Upper lobe of left lung (tissue), 6 donors: ENCODE measurements around the gene SLBP. TPM values are rescaled to one million over a fixed set of nuclear protein-coding genes. Genes with fewer than 3 reads are reported as not detected.

ENCODE experiments used
- ATAC-seq, 2 donors: fragments of 200-7000 bp; cut with Tn5 transposase; one replicate each; pipeline ENCODE4 v1.9.1; 2022; ENCODE audit warnings: mild to moderate bottlenecking in 2 of 2, moderate library complexity in 2 of 2; ENCODE audit not compliant: low FRiP score in 2 of 2
- DNase-seq, 2 donors: peaks; one replicate each; pipeline ENCODE4 v3.0.0-alpha.2; 2019 to 2020
- H3K27ac ChIP-seq, 4 donors: fragments of 200-600 bp; sonication (generic); one replicate each; pipeline ENCODE4 v1.5.1; 2016 to 2019
- H3K27me3 ChIP-seq, 4 donors: fragments of 200-600 bp; sonication (generic); one replicate each; pipeline ENCODE4 v1.5.1; 2017 to 2019
- H3K36me3 ChIP-seq, 4 donors: fragments of 200-600 bp; sonication (generic); one replicate each; pipeline ENCODE4 v1.5.1; 2016 to 2019
- H3K4me1 ChIP-seq, 4 donors: fragments of 200-600 bp; sonication (generic); one replicate each; pipeline ENCODE4 v1.5.1; 2018 to 2019
- H3K4me3 ChIP-seq, 4 donors: fragments of 200-600 bp; sonication (generic); one replicate each; pipeline ENCODE4 v1.5.1; 2017 to 2019; ENCODE audit warnings: mild to moderate bottlenecking in 2 of 4, moderate library complexity in 1 of 4
- H3K9me3 ChIP-seq, 4 donors: fragments of 200-600 bp; sonication (generic); one replicate each; pipeline ENCODE4 v1.5.1; 2018 to 2019
- CTCF ChIP-seq, 6 experiments: fragments of 450-650 bp in 4 of 6; fragments of 200-600 bp in 2 of 6; sonication (generic) in 2 of 6; IDR thresholded peaks; one replicate each; pipeline ENCODE4 v1.5.1; 2016 to 2019; ENCODE audit warnings: antibody characterized with exemption in 6 of 6
- EP300 ChIP-seq, 4 donors: sonication (generic); formaldehyde crosslinking; IDR thresholded peaks; one replicate each; pipeline ENCODE4 v1.5.1; 2017; ENCODE audit warnings: antibody characterized with exemption in 4 of 4, control low read depth in 2 of 4
- POLR2A ChIP-seq, 4 donors: fragments of 450-650 bp; IDR thresholded peaks; one replicate each; pipeline ENCODE4 v1.5.1; 2016 to 2017; ENCODE audit warnings: antibody characterized with exemption in 4 of 4, mild to moderate bottlenecking in 2 of 4
- POLR2AphosphoS5 ChIP-seq, 2 donors: sonication (generic); formaldehyde crosslinking; IDR thresholded peaks; one replicate each; pipeline ENCODE4 v1.5.1; 2017; ENCODE audit warnings: antibody characterized with exemption in 2 of 2
- WGBS, 2 donors: methylation state at CpG; one replicate each; pipeline ENCODE4 v1.1.5; 2017 to 2018; 5-methylcytosine and 5-hydroxymethylcytosine counted together
- total RNA-seq, 6 donors: library from RNA; depleted of rRNA in 4 of 6; stranded (reverse); fragments of >200 nt in 4 of 6; gene quantifications; one replicate each; pipeline versions ENCODE4 v1.1.0 to v1.2.1, GENCODE V29; 2016 to 2021
- donor health status: DM: no; HTN: no; CAD: no; lungs with moderate emphysema.
- donor health status: DM: no; HTN: yes; CAD: no; lungs with severe emphysema.

Gene SLBP
- total RNA-seq, 6 donors from 2014 or later = 33.0 to 51.1 (median 38.0) TPM

- WGBS, 2 donors = 81 to 86% methylated on average over 1 to 15 of the region's 19 CpGs
- Histone ChIP-seq H3K4me1 (peaks cover 27 to 39% (median 29%) of the 10 kb centered on the region in 4 donors), H3K36me3 (no peaks in the 10 kb centered on the region), H3K27ac (peak overlapping the region; percentile 12 to 79 (median 62)), H3K27me3 (no peaks in the 10 kb centered on the region), H3K4me3 (no peak overlapping the region), H3K9me3 (no peaks in the 10 kb centered on the region)
- peak in 1 of 2 donors; percentile 50 for DNase-seq
- ATAC-seq = no peak
- no peak for TF ChIP-seq POLR2A (IDR thresholded peaks at IDR 0.05)
- no peak for TF ChIP-seq CTCF (IDR thresholded peaks at IDR 0.05)
These were observed 47.2 kb upstream of the SLBP start for GRCh38 chr4:1759170-1759817.

DNA sequence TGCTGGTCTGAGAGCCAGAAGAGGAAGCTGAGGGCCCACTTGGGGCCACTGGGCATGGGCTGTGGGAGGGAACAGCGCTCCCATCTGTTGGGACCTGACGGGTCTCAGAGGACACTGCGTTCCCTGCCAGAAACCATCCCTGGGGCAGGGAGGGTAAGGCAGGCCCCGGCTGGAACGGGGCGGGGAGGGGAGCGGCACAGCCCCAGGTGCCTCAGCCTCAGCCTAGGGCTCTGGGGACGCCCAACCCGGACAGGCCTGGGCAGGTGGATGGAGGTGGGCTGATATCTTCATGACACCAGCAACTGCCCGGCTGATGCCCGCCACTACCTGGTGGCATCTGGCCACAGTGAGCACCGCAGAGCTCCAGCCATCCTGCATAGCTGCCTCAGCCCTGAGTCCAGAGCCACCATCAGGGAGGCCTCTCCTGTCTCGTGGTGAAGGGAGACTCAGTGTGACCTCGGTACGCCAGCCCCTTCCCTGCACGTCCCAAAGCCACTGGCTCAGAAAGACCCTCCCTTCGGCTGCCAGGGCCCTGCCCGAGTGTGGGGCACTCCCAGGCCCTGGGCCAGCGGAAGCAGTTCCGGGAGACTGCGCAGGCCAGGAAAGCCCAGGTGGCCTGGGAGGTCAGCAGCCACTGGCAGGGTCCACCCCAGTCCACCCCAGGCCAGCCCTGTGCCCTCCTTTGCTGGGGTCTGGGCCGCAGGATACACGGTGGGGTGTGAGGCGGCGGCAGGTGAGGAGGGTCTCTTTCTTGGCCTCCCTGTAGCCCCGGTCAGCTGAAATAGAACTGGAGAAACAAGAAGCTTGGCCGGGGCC, 46.4 kb upstream of the SLBP start:
- peak overlapping the region; percentile 12 to 79 (median 62) for H3K27ac ChIP-seq
- H3K4me1 ChIP-seq = peaks cover 23 to 36% (median 24%) of the 10 kb centered on the region in 4 donors
- ATAC-seq (no peak), DNase-seq (peak in 1 of 2 donors; percentile 63)
- H3K9me3 ChIP-seq = no peaks in the 10 kb centered on the region
- no peaks in the 10 kb centered on the region for H3K27me3 ChIP-seq
- WGBS, 2 donors = 85 to 93% methylated on average over 8 to 23 of the region's 27 CpGs
- H3K36me3 ChIP-seq = no peaks in the 10 kb centered on the region
- TF ChIP-seq POLR2AphosphoS5 (IDR thresholded peaks at IDR 0.05) = no peak
- no peak for TF ChIP-seq POLR2A (IDR thresholded peaks at IDR 0.05)
- no peak for TF ChIP-seq CTCF (IDR thresholded peaks at IDR 0.05)
- no peak for TF ChIP-seq EP300 (IDR thresholded peaks at IDR 0.05)
- no peak overlapping the region for H3K4me3 ChIP-seq

DNA sequence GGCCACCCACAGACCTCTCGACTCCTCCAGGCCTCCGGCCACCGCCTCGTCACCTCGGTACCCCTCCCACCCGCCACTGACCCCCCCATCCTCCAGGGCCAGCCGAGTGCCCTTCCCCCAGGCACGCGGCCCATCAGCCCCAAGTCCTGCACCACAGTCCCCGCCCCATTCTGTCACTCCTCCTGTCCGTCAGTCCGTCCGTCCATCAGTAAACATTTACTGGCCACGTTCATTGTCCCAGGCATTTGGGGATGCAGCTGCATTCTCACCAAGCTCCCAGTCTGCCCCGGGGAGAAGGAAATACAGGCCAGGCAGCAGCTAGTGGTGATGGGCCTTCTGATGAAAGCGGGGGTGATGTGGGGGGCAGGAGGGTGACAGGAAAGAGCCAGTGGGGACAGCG, 45.7 kb upstream of the SLBP start:
- ATAC-seq (no peak), DNase-seq (no peak)
- Histone ChIP-seq H3K4me3 (no peak overlapping the region), H3K27me3 (no peaks in the 10 kb centered on the region), H3K4me1 (peaks cover 19 to 36% (median 25%) of the 10 kb centered on the region in 4 donors), H3K9me3 (no peaks in the 10 kb centered on the region), H3K36me3 (no peaks in the 10 kb centered on the region), H3K27ac (peak overlapping the region in 2 of 4 donors; percentile 69 to 79)
- 64 to 74% methylated on average over 12 to 14 of the region's 17 CpGs for WGBS, 2 donors
- no peak for TF ChIP-seq EP300 (IDR thresholded peaks at IDR 0.05)
- TF ChIP-seq POLR2A (IDR thresholded peaks at IDR 0.05) = no peak
- TF ChIP-seq POLR2AphosphoS5 (IDR thresholded peaks at IDR 0.05) = no peak
- TF ChIP-seq CTCF (IDR thresholded peaks at IDR 0.05) = no peak

DNA sequence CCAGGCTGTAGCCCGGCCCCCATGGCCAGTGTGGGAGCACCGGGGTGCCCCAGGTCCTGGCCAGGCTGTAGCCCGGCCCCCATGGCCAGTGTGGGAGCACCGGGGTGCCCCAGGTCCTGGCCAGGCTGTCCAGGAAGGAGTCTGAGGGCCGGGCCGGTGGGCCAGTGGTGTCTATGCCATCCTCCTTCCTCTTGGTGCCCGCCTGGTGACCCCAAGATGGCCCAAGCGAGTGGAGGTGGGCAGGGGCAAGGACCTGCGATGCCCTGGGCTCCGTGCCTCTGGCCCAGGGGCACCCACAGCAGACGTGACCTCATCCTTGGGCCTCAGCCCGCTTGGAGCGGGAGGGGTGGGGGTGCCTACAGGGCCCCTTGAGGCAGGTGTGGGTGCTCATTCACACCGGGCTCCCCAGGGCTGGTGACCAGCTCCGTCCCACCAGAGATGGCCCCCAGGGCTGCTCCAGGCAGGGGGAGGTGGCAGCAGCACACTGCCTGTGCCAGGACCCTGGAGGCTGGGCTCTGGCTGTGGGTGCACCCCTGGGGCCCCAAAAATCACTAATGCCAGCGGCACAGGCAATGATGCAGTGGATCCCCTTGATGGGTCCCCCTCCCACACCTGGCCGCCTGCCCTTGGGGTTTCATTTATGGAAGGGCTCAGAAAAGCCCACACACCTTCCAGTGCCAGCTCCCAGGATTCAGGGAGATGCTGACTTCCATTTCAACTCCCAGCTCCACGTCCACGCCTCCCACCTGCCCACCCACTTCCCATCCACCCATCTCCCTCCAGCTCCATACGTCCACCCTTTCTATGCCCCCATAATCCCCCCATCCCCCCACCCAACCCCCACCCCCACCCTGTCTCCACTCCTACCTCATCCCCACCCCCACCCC, 45.0 kb upstream of the SLBP start:
- Histone ChIP-seq H3K36me3 (no peaks in the 10 kb centered on the region), H3K4me1 (peaks cover 24 to 42% (median 32%) of the 10 kb centered on the region in 4 donors), H3K4me3 (no peak overlapping the region), H3K27me3 (no peaks in the 10 kb centered on the region), H3K27ac (peak overlapping the region in 2 of 4 donors; percentile 11 to 78), H3K9me3 (no peaks in the 10 kb centered on the region)
- WGBS, 2 donors = 74 to 87% methylated on average over 7 to 20 of the region's 20 CpGs
- DNase-seq = peak in 1 of 2 donors; percentile 68
- no peak for ATAC-seq
- no peak for TF ChIP-seq CTCF (IDR thresholded peaks at IDR 0.05)
- TF ChIP-seq POLR2A (IDR thresholded peaks at IDR 0.05) = no peak
